Small intestine (tissue), 7 donors: ENCODE results near the gene DCLK1. TPM values are rescaled to one million over a fixed set of nuclear protein-coding genes. Genes with fewer than 3 reads are reported as not detected.
A peak's percentile ranks its signal among the peaks of the same experiment; 100 is the strongest.
"Not testable (repeated sequence)": the region's sequence is repeated elsewhere in the genome, so short reads cannot be mapped to it uniquely, and the experiment has no call there.

Experiments used
- DNase-seq, 2 donors: peaks; one replicate each; pipeline versions ENCODE4 v3.0.0 to v3.0.0-alpha.2; 2013
- FAIRE-seq: peaks from 2 replicates; lab custom pipeline; 2012; peaks lifted over from hg19 to GRCh38; lab: Jason Lieb, UNC
- H3K27ac ChIP-seq, 3 donors: one replicate each; pipeline ENCODE4 v1.5.1; 2013; ENCODE audit warnings: low read length in 2 of 3, mild to moderate bottlenecking in 2 of 3, control low read depth in 1 of 3, inconsistent platforms in 1 of 3, low read depth in 1 of 3, moderate library complexity in 1 of 3
- H3K27me3 ChIP-seq, 3 donors: one replicate each; pipeline ENCODE4 v1.6.1; 2013; ENCODE audit warnings: low read length in 3 of 3, inconsistent platforms in 1 of 3; ENCODE audit not compliant: control insufficient read depth in 3 of 3, insufficient read depth in 3 of 3
- H3K36me3 ChIP-seq, 3 donors: one replicate each; pipeline ENCODE4 v1.6.1; 2013; ENCODE audit warnings: low read length in 3 of 3, inconsistent platforms in 1 of 3, low read depth in 1 of 3, mild to moderate bottlenecking in 1 of 3, moderate library complexity in 1 of 3; ENCODE audit not compliant: control insufficient read depth in 3 of 3, insufficient read depth in 2 of 3
- H3K4me1 ChIP-seq, 3 donors: one replicate each; pipeline ENCODE4 v1.6.1; 2013; ENCODE audit warnings: low read length in 2 of 3, inconsistent platforms in 1 of 3, low read depth in 1 of 3, mild to moderate bottlenecking in 1 of 3, moderate library complexity in 1 of 3; ENCODE audit not compliant: control insufficient read depth in 3 of 3, insufficient read depth in 2 of 3
- H3K4me3 ChIP-seq, 3 donors: one replicate each; pipeline ENCODE4 v1.5.1; 2013; ENCODE audit warnings: low read length in 3 of 3, control low read depth in 1 of 3, inconsistent platforms in 1 of 3, low read depth in 1 of 3, mild to moderate bottlenecking in 1 of 3, moderate library complexity in 1 of 3
- H3K9me3 ChIP-seq, 2 donors: one replicate each; pipeline ENCODE4 v1.6.1; 2013; ENCODE audit warnings: low read depth in 1 of 2, low read length in 1 of 2; ENCODE audit not compliant: control insufficient read depth in 2 of 2, insufficient read depth in 1 of 2
- whole genome bisulfite sequencing, 3 donors: extraction: QIAGEN DNeasy Blood & Tissue Kit; methylation state at CpG; one replicate each; pipeline ENCODE4 v1.1.7; 2013; 5-methylcytosine and 5-hydroxymethylcytosine counted together
- polyA plus RNA-seq, 4 donors: library from polyadenylated mRNA; stranded (reverse) in 3 of 4; unstranded in 1 of 4; fragments of 200-250 nt in 3 of 4; fragments of 120-200 nt in 1 of 4; gene quantifications; one replicate each; pipeline versions ENCODE4 v1.2.1 to v1.2.3, GENCODE V29; 2013
- donor health status: healthy with polysubstance abuse.
- donor health status: control.
- donor health status: control.
- donor health status: Bipolar disorder and iron deficiency.
- donor health status: healthy.

DCLK1 gene
- polyA plus RNA-seq, 4 donors: 0.54 to 4.9 (median 0.95) TPM; not detected in 1

GRCh38 chr13:36072152-36072935 is 58.8 kb downstream of the DCLK1 start:
- no peak overlapping the region for H3K27ac ChIP-seq
- no peak overlapping the region for H3K4me3 ChIP-seq
- DNase-seq (no peak), FAIRE-seq (no peak)
- H3K27me3 ChIP-seq: no peaks in the 10 kb centered on the region
- no peaks in the 10 kb centered on the region for H3K9me3 ChIP-seq
- 35 to 64% (median 42%) methylated on average over 4 of the region's 4 CpGs for WGBS, 3 donors
- H3K4me1 ChIP-seq: no peaks in the 10 kb centered on the region
- no peaks in the 10 kb centered on the region for H3K36me3 ChIP-seq

GRCh38 chr13:36070504-36071192 is 60.5 kb downstream of the DCLK1 start:
- H3K27ac ChIP-seq: peak overlapping the region in 1 of 3 donors; percentile 16
- FAIRE-seq, H3K9me3 ChIP-seq: not testable (repeated sequence)

GRCh38 chr13:36069881-36070366 is 61.3 kb downstream of the DCLK1 start:
- H3K4me3 ChIP-seq: no peak overlapping the region
- no peaks in the 10 kb centered on the region for H3K9me3 ChIP-seq
- H3K27ac ChIP-seq: peak overlapping the region in 1 of 3 donors; percentile 44
- H3K36me3 ChIP-seq: no peaks in the 10 kb centered on the region
- WGBS, 3 donors: 70 to 83% (median 74%) methylated on average over 6 of the region's 6 CpGs
- FAIRE-seq (no peak), DNase-seq (no peak)
- no peaks in the 10 kb centered on the region for H3K27me3 ChIP-seq
- no peaks in the 10 kb centered on the region for H3K4me1 ChIP-seq

More at GRCh38 chr13:36070504-36071192, 60.5 kb downstream of the DCLK1 start:
- not testable (repeated sequence) for H3K27me3 ChIP-seq, H3K36me3 ChIP-seq, H3K4me3 ChIP-seq, DNase-seq, H3K4me1 ChIP-seq
- 78 to 87% (median 82%) methylated on average over 12 of the region's 12 CpGs for WGBS, 3 donors

- DNase-seq (no peak), FAIRE-seq (no peak)
- no peaks in the 10 kb centered on the region for H3K9me3 ChIP-seq
- H3K27ac ChIP-seq: no peak overlapping the region
- no peak overlapping the region for H3K4me3 ChIP-seq
- no peaks in the 10 kb centered on the region for H3K27me3 ChIP-seq
- H3K4me1 ChIP-seq: no peaks in the 10 kb centered on the region
- WGBS, 3 donors: 66 to 68% (median 68%) methylated on average over 3 of the region's 3 CpGs
- no peaks in the 10 kb centered on the region for H3K36me3 ChIP-seq
These were observed 62.2 kb downstream of the DCLK1 start for GRCh38 chr13:36068991-36069390.

- H3K4me3 ChIP-seq: no peak overlapping the region
- no peaks in the 10 kb centered on the region for H3K27me3 ChIP-seq
- DNase-seq (no peak), FAIRE-seq (no peak)
- no peaks in the 10 kb centered on the region for H3K9me3 ChIP-seq
- no peaks in the 10 kb centered on the region for H3K36me3 ChIP-seq
- 81 to 83% (median 81%) methylated on average over 1 of the region's 1 CpG for WGBS, 3 donors
- no peaks in the 10 kb centered on the region for H3K4me1 ChIP-seq
- H3K27ac ChIP-seq: no peak overlapping the region
These were observed 62.6 kb downstream of the DCLK1 start for GRCh38 chr13:36068566-36068965.

GRCh38 chr13:36067746-36068381 is 63.3 kb downstream of the DCLK1 start:
- 58 to 75% (median 70%) methylated on average over 3 of the region's 3 CpGs for WGBS, 3 donors
- no peaks in the 10 kb centered on the region for H3K27me3 ChIP-seq
- FAIRE-seq (no peak), DNase-seq (no peak)
- no peaks in the 10 kb centered on the region for H3K4me1 ChIP-seq
- no peak overlapping the region for H3K27ac ChIP-seq
- H3K36me3 ChIP-seq: no peaks in the 10 kb centered on the region
- H3K9me3 ChIP-seq: no peaks in the 10 kb centered on the region
- H3K4me3 ChIP-seq: no peak overlapping the region

- Histone ChIP-seq H3K4me1 (no peaks in the 10 kb centered on the region), H3K9me3 (no peaks in the 10 kb centered on the region), H3K36me3 (no peaks in the 10 kb centered on the region), H3K27me3 (no peaks in the 10 kb centered on the region), H3K4me3 (no peak overlapping the region), H3K27ac (no peak overlapping the region)
- FAIRE-seq (no peak), DNase-seq (no peak)
- 56 to 65% (median 59%) methylated on average over 1 of the region's 1 CpG for whole genome bisulfite sequencing, 3 donors
These were observed 68.9 kb downstream of the DCLK1 start for GRCh38 chr13:36062249-36062648.

GRCh38 chr13:36061621-36062020 is 69.6 kb downstream of the DCLK1 start:
- no peak for DNase-seq
- no peaks in the 10 kb centered on the region for H3K9me3 ChIP-seq
- no peaks in the 10 kb centered on the region for H3K27me3 ChIP-seq
- no peaks in the 10 kb centered on the region for H3K4me1 ChIP-seq
- no peak overlapping the region for H3K4me3 ChIP-seq
- 31 to 54% (median 32%) methylated on average over 4 of the region's 4 CpGs for WGBS, 3 donors
- H3K27ac ChIP-seq: no peak overlapping the region
- no peaks in the 10 kb centered on the region for H3K36me3 ChIP-seq
- FAIRE-seq: no peak
